Measurements from ENCODE around the gene CARS2.

- TF ChIP-seq CTCF (IDR thresholded peaks at IDR 0.05): no peak
- no peak for TF ChIP-seq POLR2AphosphoS5 (IDR thresholded peaks at IDR 0.05)
- TF ChIP-seq POLR2A (IDR thresholded peaks at IDR 0.05): no peak
- TF ChIP-seq EP300 (IDR thresholded peaks at IDR 0.05): no peak
These were observed 8.1 kb downstream of the CARS2 start for GRCh38 chr13:110697842-110698241.

Data from sigmoid colon (tissue), 4 donors.